Measurements from ENCODE around the gene CTNS. TPM values are rescaled to one million over a fixed set of nuclear protein-coding genes. Genes with fewer than 3 reads are reported as not detected.

The CTNS gene
- total and polyA plus RNA-seq, 2 of the 13 experiments (the other 11 are each of a cell fraction or from before 2014, with no cell fraction given): 9.5 to 13.7 TPM

GRCh38 chr17:3678095-3678820 is 41.7 kb downstream of the CTNS start (continued):
- TF ChIP-seq ZFP91 (CRISPR knock-in tag; IDR thresholded peaks at IDR 0.05; ENCODE audit: borderline replicate concordance) (peak; percentile 56; the same call in 1 of the 2 replicates), ARID5B (CRISPR knock-in tag; IDR thresholded peaks at IDR 0.05) (0 out of 2 replicates have a peak, but pooled peaks have one; percentile 9), SOX6 (IDR thresholded peaks at IDR 0.05) (no peak), SOX6 (CRISPR knock-in tag; IDR thresholded peaks at IDR 0.05) (0 out of 2 replicates have a peak, but pooled peaks have one; percentile 21), ZNF616 (CRISPR knock-in tag; IDR thresholded peaks at IDR 0.05; ENCODE audit: low read depth) (no peak), CENPX (CRISPR knock-in tag; IDR thresholded peaks at IDR 0.05) (no peak), MTA1 (CRISPR knock-in tag; IDR thresholded peaks at IDR 0.05; ENCODE audit: borderline replicate concordance) (no peak), ZNF546 (CRISPR knock-in tag; conservative IDR thresholded peaks at IDR 0.05) (no peak), YY1 (IDR thresholded peaks at IDR 0.05; ENCODE audit: insufficient read depth, insufficient replicate concordance, low read depth, low read length) (no peak), MAFK (conservative IDR thresholded peaks at IDR 0.05 in 1 of 2, IDR thresholded peaks at IDR 0.05 in 1 of 2; ENCODE audit: low read length in 2 of 2) (peak; percentile 70 to 74), ZNF563 (CRISPR knock-in tag; IDR thresholded peaks at IDR 0.05) (peak; percentile 73), ZNF280D (CRISPR knock-in tag; IDR thresholded peaks at IDR 0.05) (peak; percentile 40; the same call in 1 of the 2 replicates), HMGXB4 (CRISPR knock-in tag; IDR thresholded peaks at IDR 0.05; ENCODE audit: borderline replicate concordance in 1 of 2, low read depth in 1 of 2) (peak; percentile 38 to 62; a peak in 3 of 4 replicates), MAFF (IDR thresholded peaks at IDR 0.05; ENCODE audit: low read depth, low read length) (peak; percentile 68), MXD4 (CRISPR knock-in tag; IDR thresholded peaks at IDR 0.05) (peak; percentile 34; the same call in 1 of the 2 replicates), STAG1 (CRISPR knock-in tag; IDR thresholded peaks at IDR 0.05) (peak; percentile 31; the same call in 1 of the 2 replicates)

All from HepG2 (cell line).